H4 (cell line): ENCODE data around the gene PDE7B. TPM values are rescaled to one million over a fixed set of nuclear protein-coding genes. Genes with fewer than 3 reads are reported as not detected.

Experiments used
- DNase-seq: peaks from one replicate; pipeline ENCODE4 v3.0.0-alpha.2; 2015; ENCODE audit warnings: low spot score
- total RNA-seq: library from RNA; depleted of rRNA; stranded (reverse); fragments of >200 nt; shearing (Covaris generic); gene quantifications from 2 replicates; pipeline ENCODE4 v1.2.3, GENCODE V29; 2014

PDE7B gene
- total RNA-seq, 1 experiment from 2014 or later: 1.7 TPM

GRCh38 chr6:136232701-136233100, 381.2 kb downstream of the PDE7B start:
- no peak for DNase-seq

GRCh38 chr6:136235233-136235564, 383.7 kb downstream of the PDE7B start:
- DNase-seq: no peak

- DNase-seq: no peak
Measured at GRCh38 chr6:136236466-136237293, 385.2 kb downstream of the PDE7B start.

GRCh38 chr6:136244061-136244616, 392.6 kb downstream of the PDE7B start:
- no peak for DNase-seq
